ENCODE measurements around the gene DOCK4. TPM values are rescaled to one million over a fixed set of nuclear protein-coding genes. Genes with fewer than 3 reads are reported as not detected.

The DOCK4 gene
- total and polyA plus RNA-seq, 9 donors = 8.2 to 14.0 (median 10.0) TPM

DNA sequence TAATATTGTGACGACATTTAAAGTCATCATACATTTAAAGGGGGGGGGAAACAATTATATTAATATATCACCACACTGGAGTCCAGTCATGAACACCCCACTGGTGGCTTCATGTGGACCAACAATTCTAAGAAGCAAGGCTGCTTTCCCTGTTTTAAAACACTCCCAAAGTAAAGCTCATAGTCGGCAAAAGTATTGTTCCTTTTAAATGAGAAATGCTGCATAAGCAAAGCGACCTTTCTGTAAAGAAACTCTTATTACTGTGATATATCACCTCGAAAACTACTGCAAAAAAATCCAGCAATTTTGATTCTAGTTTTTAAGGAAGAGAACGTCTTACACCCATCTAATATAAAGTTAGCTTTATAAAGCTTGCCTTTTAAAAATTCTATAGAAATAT lies 112.8 kb downstream of the DOCK4 start:
- no peaks in the 10 kb centered on the region for H3K9me3 ChIP-seq (replicated peaks; ENCODE audit: control insufficient read depth, low read depth, low read length)
- H3K27me3 ChIP-seq (ENCODE audit: control insufficient read depth, insufficient read depth, low read length) = no peaks in the 10 kb centered on the region
- WGBS (ENCODE audit: insufficient coverage) = no CpG with 5 or more reads among the region's 5 CpGs
- no peak overlapping the region for H3K4me3 ChIP-seq (ENCODE audit: low read length)
- H3K27ac ChIP-seq (ENCODE audit: low read length) = no peak overlapping the region
- H3K4me1 ChIP-seq (ENCODE audit: control insufficient read depth, insufficient read depth, low read length) = no peaks in the 10 kb centered on the region
- no peaks in the 10 kb centered on the region for H3K36me3 ChIP-seq (ENCODE audit: control insufficient read depth, insufficient read depth, low read length)
- no peak for DNase-seq

DNA sequence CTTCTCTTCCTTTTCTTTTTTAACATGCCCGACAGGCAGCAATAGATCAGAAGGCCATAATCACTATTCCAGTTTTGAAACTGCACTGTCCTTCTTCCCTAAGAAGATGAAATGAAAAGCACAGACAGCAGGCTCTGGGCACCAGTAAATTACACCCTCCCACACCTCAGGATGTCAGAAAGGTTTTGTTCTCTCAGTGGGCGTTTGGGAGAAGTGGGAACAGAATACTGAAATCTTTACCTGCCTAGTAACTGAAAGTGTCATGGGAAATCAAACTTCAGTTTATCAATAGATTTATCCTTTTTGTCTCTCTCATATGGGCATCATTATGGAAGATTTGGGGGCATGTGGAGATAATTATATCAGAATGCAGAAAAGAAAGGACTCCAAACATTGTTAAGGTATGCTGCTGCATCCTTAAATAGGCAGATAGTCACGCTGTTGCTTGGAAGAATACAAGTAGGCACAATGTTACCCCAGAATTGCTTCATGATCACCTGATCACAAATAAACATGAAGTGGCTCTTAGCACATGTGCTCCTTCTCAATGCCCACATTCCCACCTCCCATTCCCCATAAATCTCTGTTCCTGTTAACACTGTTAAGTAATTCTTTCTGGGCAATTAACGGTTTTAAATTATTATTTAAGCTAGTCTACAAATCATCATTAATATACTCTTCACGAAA lies 113.3 kb downstream of the DOCK4 start:
- Histone ChIP-seq H3K9me3 (replicated peaks; ENCODE audit: control insufficient read depth, low read depth, low read length) (no peaks in the 10 kb centered on the region), H3K27me3 (ENCODE audit: control insufficient read depth, insufficient read depth, low read length) (no peaks in the 10 kb centered on the region), H3K36me3 (ENCODE audit: control insufficient read depth, insufficient read depth, low read length) (no peaks in the 10 kb centered on the region), H3K27ac (ENCODE audit: low read length) (no peak overlapping the region), H3K4me3 (ENCODE audit: low read length) (no peak overlapping the region), H3K4me1 (ENCODE audit: control insufficient read depth, insufficient read depth, low read length) (no peaks in the 10 kb centered on the region)
- 60% methylated on average over 1 of the region's 5 CpGs for WGBS (ENCODE audit: insufficient coverage)
- no peak for DNase-seq

DNA sequence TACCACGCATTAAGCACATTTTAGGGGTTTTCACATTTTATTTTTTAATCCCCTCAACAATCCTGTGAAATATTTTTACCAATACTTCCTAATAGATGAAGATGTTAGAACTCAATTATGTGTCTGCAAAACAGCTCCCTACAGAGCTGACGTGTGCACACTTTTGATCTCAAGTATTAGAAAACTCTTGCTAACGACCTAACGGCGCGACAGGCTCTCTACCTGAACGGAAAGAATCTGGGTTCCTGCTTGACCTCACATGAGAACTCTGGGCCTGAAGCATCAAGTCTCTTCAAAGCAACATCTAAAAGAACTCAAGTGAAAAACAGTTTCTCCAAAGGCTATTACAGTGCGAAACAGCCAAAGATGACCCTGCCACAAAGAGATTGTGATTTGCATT lies 113.9 kb downstream of the DOCK4 start:
- 65% methylated on average over 7 of the region's 8 CpGs for WGBS (ENCODE audit: insufficient coverage)
- no peaks in the 10 kb centered on the region for H3K27me3 ChIP-seq (ENCODE audit: control insufficient read depth, insufficient read depth, low read length)

DNA sequence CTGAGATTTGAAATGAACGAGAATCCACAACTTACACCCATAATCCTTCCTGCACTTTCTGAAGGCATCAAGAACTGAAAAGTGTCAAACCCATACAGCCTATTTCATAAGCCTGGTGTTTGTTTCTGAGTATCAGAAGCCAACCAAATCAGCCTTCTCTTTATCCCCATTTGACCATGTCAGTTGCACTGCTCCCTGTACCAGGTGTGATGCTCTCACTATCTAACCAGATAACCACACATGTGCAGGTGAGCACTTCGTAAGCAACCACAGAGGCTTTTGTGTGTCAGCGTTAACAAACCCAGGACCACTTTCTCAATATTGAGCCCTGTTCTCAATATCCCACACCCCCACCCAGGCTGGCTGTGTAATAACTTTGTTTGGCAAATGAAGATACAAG lies 114.4 kb downstream of the DOCK4 start:
- no peaks in the 10 kb centered on the region for H3K4me1 ChIP-seq (ENCODE audit: control insufficient read depth, insufficient read depth, low read length)
- DNase-seq = no peak
- no peak overlapping the region for H3K27ac ChIP-seq (ENCODE audit: low read length)
- H3K4me3 ChIP-seq (ENCODE audit: low read length) = no peak overlapping the region
- no peaks in the 10 kb centered on the region for H3K9me3 ChIP-seq (replicated peaks; ENCODE audit: control insufficient read depth, low read depth, low read length)
- WGBS (ENCODE audit: insufficient coverage) = 100% methylated on average over 1 of the region's 3 CpGs
- H3K36me3 ChIP-seq (ENCODE audit: control insufficient read depth, insufficient read depth, low read length) = no peaks in the 10 kb centered on the region
- no peaks in the 10 kb centered on the region for H3K27me3 ChIP-seq (ENCODE audit: control insufficient read depth, insufficient read depth, low read length)

More for the DNA sequence above, 113.9 kb downstream of the DOCK4 start:
- no peaks in the 10 kb centered on the region for H3K4me1 ChIP-seq (ENCODE audit: control insufficient read depth, insufficient read depth, low read length)
- no peak overlapping the region for H3K4me3 ChIP-seq (ENCODE audit: low read length)
- H3K9me3 ChIP-seq (replicated peaks; ENCODE audit: control insufficient read depth, low read depth, low read length) = no peaks in the 10 kb centered on the region
- DNase-seq = no peak
- no peak overlapping the region for H3K27ac ChIP-seq (ENCODE audit: low read length)
- H3K36me3 ChIP-seq (ENCODE audit: control insufficient read depth, insufficient read depth, low read length) = no peaks in the 10 kb centered on the region

DNA sequence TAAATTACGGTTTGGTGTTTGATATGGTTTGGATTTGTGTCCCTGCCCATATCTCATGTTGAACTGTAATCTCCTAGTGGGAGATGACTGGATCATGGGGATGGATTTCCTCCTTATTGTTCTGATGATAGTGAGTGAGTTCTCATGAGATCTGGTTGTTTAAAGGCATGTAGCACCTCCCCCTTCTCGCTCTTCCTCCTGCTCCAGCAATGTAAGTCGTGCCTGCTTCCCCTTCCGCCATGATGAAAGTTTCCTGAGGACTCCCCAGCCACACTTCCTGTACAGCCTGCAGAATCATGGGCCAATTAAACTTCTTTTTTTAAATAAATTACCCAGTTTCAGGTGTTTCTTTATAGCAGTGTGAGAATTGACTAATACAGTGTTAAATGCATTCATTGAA lies 116.6 kb downstream of the DOCK4 start:
- Histone ChIP-seq H3K27ac (ENCODE audit: low read length) (no peak overlapping the region), H3K36me3 (ENCODE audit: control insufficient read depth, insufficient read depth, low read length) (no peaks in the 10 kb centered on the region), H3K4me3 (ENCODE audit: low read length) (no peak overlapping the region), H3K27me3 (ENCODE audit: control insufficient read depth, insufficient read depth, low read length) (no peaks in the 10 kb centered on the region), H3K9me3 (replicated peaks; ENCODE audit: control insufficient read depth, low read depth, low read length) (no peaks in the 10 kb centered on the region), H3K4me1 (ENCODE audit: control insufficient read depth, insufficient read depth, low read length) (no peaks in the 10 kb centered on the region)
- DNase-seq = peak; percentile 51
- no CpG with 5 or more reads among the region's 4 CpGs for WGBS (ENCODE audit: insufficient coverage)

DNA sequence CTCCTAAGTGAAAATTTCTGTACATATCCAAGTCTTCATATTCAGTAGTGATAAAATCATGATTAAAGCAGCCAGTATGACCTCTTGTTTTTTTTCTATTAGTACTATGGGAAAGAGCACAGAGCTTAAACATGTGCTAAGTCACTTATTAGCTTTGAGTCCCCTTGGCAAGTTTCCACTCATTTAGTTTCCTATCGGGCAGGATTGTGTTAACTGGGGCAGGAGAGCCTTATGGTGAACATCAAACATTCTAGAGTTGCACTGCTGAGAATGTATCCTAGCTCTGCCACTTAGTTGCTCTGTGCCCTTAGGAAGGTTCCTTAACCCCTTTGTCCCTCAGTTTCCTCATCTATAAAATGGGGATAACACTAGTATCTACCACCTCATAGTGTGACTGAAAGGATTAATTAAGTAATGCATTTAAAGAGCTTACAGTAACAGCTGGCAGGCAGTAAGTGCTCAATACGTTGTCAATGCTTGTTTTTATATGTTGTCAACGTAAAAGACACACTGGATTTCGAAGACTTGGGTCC lies 117.6 kb downstream of the DOCK4 start:
- Histone ChIP-seq H3K36me3 (ENCODE audit: control insufficient read depth, insufficient read depth, low read length) (no peaks in the 10 kb centered on the region), H3K4me1 (ENCODE audit: control insufficient read depth, insufficient read depth, low read length) (no peaks in the 10 kb centered on the region), H3K27ac (ENCODE audit: low read length) (no peak overlapping the region), H3K9me3 (replicated peaks; ENCODE audit: control insufficient read depth, low read depth, low read length) (no peaks in the 10 kb centered on the region), H3K4me3 (ENCODE audit: low read length) (no peak overlapping the region), H3K27me3 (ENCODE audit: control insufficient read depth, insufficient read depth, low read length) (no peaks in the 10 kb centered on the region)
- no CpG with 5 or more reads among the region's 4 CpGs for WGBS (ENCODE audit: insufficient coverage)
- DNase-seq = no peak

DNA sequence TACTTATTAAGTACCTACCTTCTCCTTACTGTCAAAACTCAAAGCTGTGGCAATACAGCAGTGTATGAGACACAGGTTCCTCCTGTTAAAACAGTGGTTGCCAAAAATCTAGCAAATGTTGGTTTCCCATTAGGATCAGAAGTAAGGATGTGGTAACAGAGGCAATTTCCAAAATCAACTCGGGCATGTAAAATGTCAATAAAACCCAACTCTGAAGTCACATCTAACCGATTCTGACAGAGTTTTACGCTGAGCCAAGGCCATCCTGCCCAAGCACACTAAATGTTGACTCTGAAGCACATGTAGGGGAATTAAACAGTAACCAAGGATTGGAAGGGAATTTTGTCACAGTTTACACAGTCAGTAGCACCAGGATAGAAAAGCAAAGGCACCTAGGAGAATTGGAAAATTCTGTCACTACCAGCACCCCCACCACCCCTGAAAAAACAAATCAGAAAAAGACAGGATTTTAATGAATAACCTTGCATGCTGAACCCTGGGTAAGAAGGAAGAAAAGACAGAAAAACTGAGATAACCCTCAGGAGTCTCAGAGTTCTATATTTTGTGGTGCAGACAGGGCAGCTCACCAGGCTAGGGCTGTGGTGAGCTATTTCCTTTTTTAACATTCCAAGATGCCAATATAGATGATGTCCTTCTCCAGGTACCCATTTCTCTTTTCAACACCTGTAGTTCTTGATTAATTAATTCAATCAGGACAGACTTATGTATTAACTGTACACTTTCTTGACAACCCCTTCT lies 119.5 kb downstream of the DOCK4 start:
- no peak overlapping the region for H3K4me3 ChIP-seq (ENCODE audit: low read length)
- no peaks in the 10 kb centered on the region for H3K9me3 ChIP-seq (replicated peaks; ENCODE audit: control insufficient read depth, low read depth, low read length)
- no peaks in the 10 kb centered on the region for H3K36me3 ChIP-seq (ENCODE audit: control insufficient read depth, insufficient read depth, low read length)
- no peaks in the 10 kb centered on the region for H3K4me1 ChIP-seq (ENCODE audit: control insufficient read depth, insufficient read depth, low read length)
- no peak for DNase-seq
- WGBS (ENCODE audit: insufficient coverage) = no CpG with 5 or more reads among the region's 3 CpGs
- no peaks in the 10 kb centered on the region for H3K27me3 ChIP-seq (ENCODE audit: control insufficient read depth, insufficient read depth, low read length)
- H3K27ac ChIP-seq (ENCODE audit: low read length) = no peak overlapping the region

DNA sequence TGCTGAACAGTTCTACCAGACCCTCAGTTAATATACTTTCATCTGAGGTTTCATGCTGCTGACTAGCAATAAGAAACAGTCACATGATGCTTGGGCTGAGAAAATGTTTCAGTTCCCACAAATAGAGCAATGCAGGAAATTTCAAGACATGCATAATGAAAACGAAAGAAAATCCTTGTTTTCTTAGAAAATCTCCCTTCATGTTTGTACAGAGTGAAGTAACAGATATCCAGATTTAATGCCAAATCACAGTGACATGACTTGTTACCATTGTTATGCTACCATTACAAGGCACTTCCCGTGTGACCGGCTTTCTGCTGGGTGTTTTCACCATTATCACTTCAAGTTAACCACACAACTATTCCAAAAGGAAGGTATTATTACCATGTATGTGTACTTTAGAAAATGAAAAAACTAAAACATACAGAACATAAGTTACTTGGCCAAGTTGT lies 121.7 kb downstream of the DOCK4 start:
- WGBS (ENCODE audit: insufficient coverage) = no CpG with 5 or more reads among the region's 3 CpGs
- Histone ChIP-seq H3K27ac (ENCODE audit: low read length) (peak overlapping the region; percentile 39), H3K27me3 (ENCODE audit: control insufficient read depth, insufficient read depth, low read length) (no peaks in the 10 kb centered on the region), H3K4me1 (ENCODE audit: control insufficient read depth, insufficient read depth, low read length) (peaks cover 3% of the 10 kb centered on the region), H3K36me3 (ENCODE audit: control insufficient read depth, insufficient read depth, low read length) (no peaks in the 10 kb centered on the region), H3K4me3 (ENCODE audit: low read length) (no peak overlapping the region), H3K9me3 (replicated peaks; ENCODE audit: control insufficient read depth, low read depth, low read length) (no peaks in the 10 kb centered on the region)
- DNase-seq = peak; percentile 78

DNA sequence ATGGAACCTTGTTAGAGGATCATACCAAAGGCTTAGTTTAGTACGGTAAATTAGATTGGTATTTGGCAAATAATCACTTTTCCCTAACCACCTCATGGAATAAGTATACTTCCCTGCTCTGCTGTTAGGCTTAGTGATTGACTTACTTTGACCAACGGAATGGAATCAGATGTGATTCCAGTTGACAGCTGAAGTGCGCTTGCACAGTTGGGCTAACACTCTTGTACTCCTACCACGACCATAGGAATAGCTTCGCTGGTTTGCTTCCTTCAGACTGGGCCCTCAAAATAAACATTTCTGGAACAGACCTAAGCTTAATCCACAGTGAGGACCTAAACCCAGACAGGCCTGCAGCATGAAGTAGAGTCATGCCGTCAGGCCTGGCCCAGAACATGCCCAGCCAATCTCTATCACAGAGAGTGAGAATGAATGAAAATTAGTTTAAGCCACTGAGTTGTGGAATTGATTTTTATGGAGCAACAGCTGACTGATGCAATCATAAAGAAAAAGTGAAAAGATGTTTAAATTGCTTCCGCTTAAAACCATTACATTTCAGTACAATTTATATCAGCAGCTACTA lies 122.3 kb downstream of the DOCK4 start:
- Histone ChIP-seq H3K4me1 (ENCODE audit: control insufficient read depth, insufficient read depth, low read length) (peaks cover 3% of the 10 kb centered on the region), H3K36me3 (ENCODE audit: control insufficient read depth, insufficient read depth, low read length) (no peaks in the 10 kb centered on the region), H3K4me3 (ENCODE audit: low read length) (no peak overlapping the region), H3K9me3 (replicated peaks; ENCODE audit: control insufficient read depth, low read depth, low read length) (no peaks in the 10 kb centered on the region), H3K27me3 (ENCODE audit: control insufficient read depth, insufficient read depth, low read length) (no peaks in the 10 kb centered on the region), H3K27ac (ENCODE audit: low read length) (no peak overlapping the region)
- DNase-seq = no peak
- WGBS (ENCODE audit: insufficient coverage) = 87% methylated on average over 4 of the region's 7 CpGs

DNA sequence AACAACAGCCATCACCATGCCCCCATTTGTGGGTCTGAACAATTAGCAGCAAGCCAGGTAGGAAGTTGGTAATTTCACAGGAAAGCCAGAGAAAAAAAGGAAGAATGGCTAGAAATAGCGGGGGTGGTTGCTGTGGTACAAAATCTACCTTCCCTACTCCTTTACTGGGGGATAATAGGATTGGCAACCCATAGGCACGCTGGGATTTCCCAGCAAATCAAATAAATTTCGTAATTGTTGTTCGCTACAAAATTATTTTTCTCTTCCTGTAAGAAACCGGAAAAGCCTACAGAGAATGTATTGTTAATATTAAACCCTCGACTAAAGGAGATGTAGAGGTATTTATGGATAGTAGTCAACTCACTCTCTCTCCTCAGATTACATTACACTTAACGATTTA lies 123.9 kb downstream of the DOCK4 start:
- H3K9me3 ChIP-seq (replicated peaks; ENCODE audit: control insufficient read depth, low read depth, low read length) = no peaks in the 10 kb centered on the region
- H3K4me3 ChIP-seq (ENCODE audit: low read length) = no peak overlapping the region
- no peak for DNase-seq
- H3K27ac ChIP-seq (ENCODE audit: low read length) = peak overlapping the region; percentile 31
- H3K36me3 ChIP-seq (ENCODE audit: control insufficient read depth, insufficient read depth, low read length) = no peaks in the 10 kb centered on the region
- H3K27me3 ChIP-seq (ENCODE audit: control insufficient read depth, insufficient read depth, low read length) = no peaks in the 10 kb centered on the region
- peaks cover 3% of the 10 kb centered on the region for H3K4me1 ChIP-seq (ENCODE audit: control insufficient read depth, insufficient read depth, low read length)
- WGBS (ENCODE audit: insufficient coverage) = no CpG with 5 or more reads among the region's 7 CpGs
